AG04449 (cell line): ENCODE data around the gene TMPRSS3.

ENCODE experiments used
- CTCF ChIA-PET: fragments of 350-600 bp; formaldehyde crosslinking; extraction: SDS; loops from one replicate; lab custom pipeline; 2021; ENCODE audit warnings: antibody characterized with exemption; lab: Yijun Ruan, JAX
- POLR2A ChIA-PET: fragments of 400-600, 350-600 bp; formaldehyde crosslinking; extraction: SDS; loops from one replicate; lab custom pipeline; 2020; ENCODE audit warnings: antibody characterized with exemption, inconsistent platforms; lab: Yijun Ruan, JAX
- DNase-seq: peaks from one replicate; pipeline ENCODE4 v3.0.0-alpha.2; 2010; ENCODE audit warnings: low read depth, low spot score
- H3K4me3 ChIP-seq: 2 replicates; pipeline ENCODE4 v1.5.1; 2011; ENCODE audit warnings: low read depth, mild to moderate bottlenecking, control low read depth, low read length
- TF ChIP-seq, protein P1 (sequence below): IDR thresholded peaks from one replicate; pipeline ENCODE4 v1.5.1; 2011; ENCODE audit warnings: mild to moderate bottlenecking, moderate library complexity, low read length, control low read depth, inconsistent platforms; ENCODE audit not compliant: insufficient read depth; ENCODE audit errors: missing control alignments

TMPRSS3 gene

DNA sequence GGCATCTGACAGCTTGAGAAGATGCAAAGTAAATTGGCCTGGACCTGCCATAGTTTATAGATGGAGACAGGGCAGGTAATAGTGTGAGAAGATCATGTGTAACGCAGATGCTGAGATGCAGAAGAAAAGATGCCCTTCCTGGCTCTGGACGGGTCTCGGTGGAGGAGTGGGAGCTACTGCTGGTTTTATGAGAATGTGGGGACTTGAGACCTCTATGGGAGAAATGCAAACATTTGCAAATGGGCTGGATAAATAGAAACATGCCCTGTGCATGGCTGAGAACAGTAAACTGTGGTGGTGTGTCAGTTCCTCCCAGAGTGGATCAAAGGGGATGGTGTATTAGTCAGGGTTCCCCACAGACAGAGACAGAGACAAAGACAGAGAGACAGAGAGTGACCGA is 29.7 kb upstream of the TMPRSS3 start:
- POLR2A ChIA-PET = no interaction called here
- TF ChIP-seq, protein P1, sequence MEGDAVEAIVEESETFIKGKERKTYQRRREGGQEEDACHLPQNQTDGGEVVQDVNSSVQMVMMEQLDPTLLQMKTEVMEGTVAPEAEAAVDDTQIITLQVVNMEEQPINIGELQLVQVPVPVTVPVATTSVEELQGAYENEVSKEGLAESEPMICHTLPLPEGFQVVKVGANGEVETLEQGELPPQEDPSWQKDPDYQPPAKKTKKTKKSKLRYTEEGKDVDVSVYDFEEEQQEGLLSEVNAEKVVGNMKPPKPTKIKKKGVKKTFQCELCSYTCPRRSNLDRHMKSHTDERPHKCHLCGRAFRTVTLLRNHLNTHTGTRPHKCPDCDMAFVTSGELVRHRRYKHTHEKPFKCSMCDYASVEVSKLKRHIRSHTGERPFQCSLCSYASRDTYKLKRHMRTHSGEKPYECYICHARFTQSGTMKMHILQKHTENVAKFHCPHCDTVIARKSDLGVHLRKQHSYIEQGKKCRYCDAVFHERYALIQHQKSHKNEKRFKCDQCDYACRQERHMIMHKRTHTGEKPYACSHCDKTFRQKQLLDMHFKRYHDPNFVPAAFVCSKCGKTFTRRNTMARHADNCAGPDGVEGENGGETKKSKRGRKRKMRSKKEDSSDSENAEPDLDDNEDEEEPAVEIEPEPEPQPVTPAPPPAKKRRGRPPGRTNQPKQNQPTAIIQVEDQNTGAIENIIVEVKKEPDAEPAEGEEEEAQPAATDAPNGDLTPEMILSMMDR = no peak
- no peak overlapping the region for H3K4me3 ChIP-seq
- DNase-seq = no peak
- CTCF ChIA-PET = no interaction called here

DNA sequence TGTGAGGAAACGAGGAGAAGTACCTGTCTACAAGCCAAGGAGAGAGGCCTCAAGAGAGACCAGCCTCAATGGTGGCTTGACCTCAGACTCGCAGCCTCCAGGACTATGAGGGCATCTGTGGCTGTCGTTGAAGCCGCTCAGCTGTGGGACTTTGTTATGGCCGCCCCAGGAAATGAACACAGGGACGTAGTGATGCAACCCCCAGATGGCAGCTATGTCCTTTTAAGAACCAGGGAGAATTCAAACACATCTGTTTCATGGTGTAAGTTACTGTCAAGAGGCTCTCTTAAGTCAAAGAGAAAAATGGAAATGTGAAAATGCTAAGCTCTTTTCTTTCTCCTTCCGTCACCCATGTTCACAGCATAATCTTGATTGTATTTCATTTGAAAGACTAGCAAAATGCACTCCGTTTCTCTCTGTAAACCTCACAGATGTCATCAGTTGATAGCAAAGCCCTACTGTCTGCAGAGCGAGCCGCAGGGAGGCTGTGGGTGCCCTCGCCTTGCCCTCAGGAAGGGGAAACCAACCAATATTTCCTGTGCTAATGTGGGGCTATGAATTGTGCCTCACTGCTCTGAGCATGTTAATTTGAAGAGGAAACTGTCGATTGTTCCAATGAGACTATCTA is 29.2 kb upstream of the TMPRSS3 start:
- H3K4me3 ChIP-seq = no peak overlapping the region
- ChIA-PET POLR2A (no interaction called here), CTCF (no interaction called here)
- DNase-seq = no peak
- TF ChIP-seq, protein P1 = no peak

DNA sequence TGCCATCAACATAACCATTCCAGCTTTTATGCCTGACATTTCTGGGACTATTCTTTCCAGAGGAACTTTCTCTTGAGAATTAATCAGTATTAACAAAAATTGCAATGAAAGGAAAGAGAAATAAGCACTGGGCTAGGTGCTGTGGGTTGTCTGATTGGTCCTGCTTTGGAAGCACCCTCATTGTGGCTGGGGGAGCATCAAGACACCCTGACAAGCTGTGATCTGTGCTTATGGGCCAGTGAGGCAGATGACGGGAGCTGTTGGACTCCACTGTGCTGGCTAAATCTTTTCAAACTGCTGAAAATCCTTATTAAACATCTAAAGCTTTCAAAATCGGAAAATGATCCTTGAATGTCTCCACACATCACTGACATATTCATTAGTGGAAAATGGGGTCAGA is 27.8 kb upstream of the TMPRSS3 start:
- CTCF ChIA-PET = no interaction called here
- POLR2A ChIA-PET = no interaction called here
- TF ChIP-seq, protein P1 = no peak
- DNase-seq = no peak
- H3K4me3 ChIP-seq = no peak overlapping the region

DNA sequence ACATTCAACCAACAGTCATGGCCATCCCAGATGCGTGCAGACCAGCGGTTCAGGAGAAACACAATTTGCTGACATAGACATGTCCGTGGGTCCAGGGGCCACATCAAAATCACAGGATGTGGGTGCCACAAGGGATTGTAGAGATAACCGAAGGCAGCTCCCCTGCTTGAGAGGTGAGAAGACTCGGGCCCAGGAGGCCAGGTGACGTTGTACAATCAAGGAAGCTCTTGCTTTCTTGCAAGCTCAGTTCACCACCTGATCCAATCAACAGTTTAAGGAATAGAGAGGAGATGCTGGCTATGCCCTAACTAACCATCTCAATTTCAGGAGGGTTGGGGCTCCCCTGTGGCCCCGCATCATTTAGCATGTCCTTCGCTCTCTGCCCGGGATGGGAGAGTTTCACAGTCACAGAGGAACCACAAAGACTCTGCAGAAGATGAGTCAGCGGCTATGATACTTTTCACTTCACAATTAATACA is 27.4 kb upstream of the TMPRSS3 start:
- CTCF ChIA-PET = no interaction called here
- POLR2A ChIA-PET = no interaction called here

GRCh38 chr21:42421018-42421793 is 25.4 kb upstream of the TMPRSS3 start:
- ChIA-PET CTCF (no interaction called here), POLR2A (no interaction called here)
- no peak for DNase-seq
- H3K4me3 ChIP-seq = no peak overlapping the region
- TF ChIP-seq, protein P1 = no peak

More for the DNA sequence above, 27.4 kb upstream of the TMPRSS3 start:
- DNase-seq = no peak
- TF ChIP-seq, protein P1 = no peak
- no peak overlapping the region for H3K4me3 ChIP-seq

- ChIA-PET POLR2A (no interaction called here), CTCF (no interaction called here)
- TF ChIP-seq, protein P1 = no peak
- no peak overlapping the region for H3K4me3 ChIP-seq
- DNase-seq = no peak
Measured at GRCh38 chr21:42419845-42420244, 24.0 kb upstream of the TMPRSS3 start.
